NCI-H82 (cell line): ENCODE data around the gene TAS2R60.
"Not testable (repeated sequence)": the region's sequence is repeated elsewhere in the genome, so short reads cannot be mapped to it uniquely, and the experiment has no call there.

ENCODE experiments used
- DNase-seq: peaks from one replicate; lab custom pipeline; 2025; lab: John Stamatoyannopoulos, UW

The TAS2R60 gene

GRCh38 chr7:143411976-143412708 is 31.1 kb upstream of the TAS2R60 start:
- no peak for DNase-seq

GRCh38 chr7:143413123-143413522 is 30.1 kb upstream of the TAS2R60 start:
- no peak for DNase-seq

- not testable (repeated sequence) for DNase-seq
Observed at GRCh38 chr7:143415209-143415608, 28.0 kb upstream of the TAS2R60 start.

- no peak for DNase-seq
Observed at GRCh38 chr7:143415742-143416397, 27.4 kb upstream of the TAS2R60 start.

GRCh38 chr7:143416565-143417149 is 26.6 kb upstream of the TAS2R60 start:
- DNase-seq: peak; percentile 66

- DNase-seq: no peak
Observed at GRCh38 chr7:143417734-143418383, 25.4 kb upstream of the TAS2R60 start.

- no peak for DNase-seq
Observed at GRCh38 chr7:143418681-143419458, 24.4 kb upstream of the TAS2R60 start.

GRCh38 chr7:143419880-143420279 is 23.4 kb upstream of the TAS2R60 start:
- DNase-seq: no peak

- not testable (repeated sequence) for DNase-seq
Observed at GRCh38 chr7:143420624-143421023, 22.6 kb upstream of the TAS2R60 start.

- DNase-seq: no peak
Observed at GRCh38 chr7:143422033-143422432, 21.2 kb upstream of the TAS2R60 start.

- not testable (repeated sequence) for DNase-seq
Observed at GRCh38 chr7:143424476-143424875, 18.8 kb upstream of the TAS2R60 start.

- no peak for DNase-seq
Observed at GRCh38 chr7:143426479-143427142, 16.6 kb upstream of the TAS2R60 start.

GRCh38 chr7:143429770-143430698 is 13.2 kb upstream of the TAS2R60 start:
- no peak for DNase-seq

- DNase-seq: no peak
Observed at GRCh38 chr7:143431109-143431508, 12.1 kb upstream of the TAS2R60 start.

GRCh38 chr7:143433759-143434158 is 9.5 kb upstream of the TAS2R60 start:
- DNase-seq: no peak

GRCh38 chr7:143434660-143435059 is 8.6 kb upstream of the TAS2R60 start:
- no peak for DNase-seq

- no peak for DNase-seq
Observed at GRCh38 chr7:143435266-143435665, 8.0 kb upstream of the TAS2R60 start.

GRCh38 chr7:143436325-143436946 is 6.8 kb upstream of the TAS2R60 start:
- DNase-seq: no peak

GRCh38 chr7:143437578-143437977 is 5.7 kb upstream of the TAS2R60 start:
- no peak for DNase-seq

- DNase-seq: no peak
Observed at GRCh38 chr7:143439866-143440265, 3.4 kb upstream of the TAS2R60 start.
